WTC11 (cell line): ENCODE results near the gene LGI4. TPM values are rescaled to one million over a fixed set of nuclear protein-coding genes. Genes with fewer than 3 reads are reported as not detected.

Experiments used
- ATAC-seq: fragments of 200-7000 bp; cut with Tn5 transposase; 2 replicates; pipeline ENCODE4 v1.10.0; 2021; ENCODE audit warnings: mild to moderate bottlenecking, moderate library complexity
- CTCF ChIA-PET: fragments of 300-600 bp; sonication (Branson Sonifier 250); formaldehyde crosslinking; loops from one replicate; lab custom pipeline; 2021; ENCODE audit warnings: antibody characterized with exemption; lab: Charles Lee
- POLR2A ChIA-PET: fragments of 350-600 bp; sonication (Branson Sonifier 250); formaldehyde crosslinking; loops from one replicate; lab custom pipeline; 2021; ENCODE audit warnings: antibody characterized with exemption; lab: Charles Lee
- DNase-seq: peaks from one replicate; pipeline ENCODE4 v3.0.0; 2021; ENCODE audit warnings: low spot score
- H3K27ac Mint-ChIP-seq: 2 replicates; pipeline ENCODE4 v1.8.0; 2021; ENCODE audit warnings: mixed read lengths
- H3K27me3 Mint-ChIP-seq: 2 replicates; pipeline ENCODE4 v1.8.0; 2021; ENCODE audit warnings: low read depth, mild to moderate bottlenecking, moderate library complexity, mixed read lengths
- H3K36me3 Mint-ChIP-seq: 2 replicates; pipeline ENCODE4 v1.8.0; 2021; ENCODE audit warnings: mixed read lengths
- H3K4me1 Mint-ChIP-seq: 2 replicates; pipeline ENCODE4 v1.8.0; 2022; ENCODE audit warnings: mixed read lengths
- H3K4me3 Mint-ChIP-seq: 2 replicates; pipeline ENCODE4 v1.8.0; 2021; ENCODE audit warnings: mild to moderate bottlenecking, moderate library complexity, mixed read lengths
- H3K9me3 Mint-ChIP-seq: 2 replicates; pipeline ENCODE4 v1.8.0; 2021; ENCODE audit warnings: mixed read lengths
- ATF6 ChIP-seq: sonication (generic); formaldehyde crosslinking; IDR thresholded peaks from 2 replicates; pipeline ENCODE4 v1.8.1; 2023; ENCODE audit warnings: mild to moderate bottlenecking, missing genetic modification reagents
- JUN ChIP-seq: sonication (generic); formaldehyde crosslinking; IDR thresholded peaks from 2 replicates; pipeline ENCODE4 v1.8.0; 2023; ENCODE audit warnings: mild to moderate bottlenecking, missing genetic modification reagents
- NFE2L1 ChIP-seq: sonication (generic); formaldehyde crosslinking; IDR thresholded peaks from 2 replicates; pipeline ENCODE4 v1.8.1; 2023; ENCODE audit warnings: missing genetic modification reagents
- NR3C1 ChIP-seq: sonication (generic); formaldehyde crosslinking; conservative IDR thresholded peaks from 2 replicates; pipeline ENCODE4 v1.8.1; 2023; ENCODE audit warnings: low read depth, mild to moderate bottlenecking, missing genetic modification reagents
- TEAD4 ChIP-seq: sonication (generic); formaldehyde crosslinking; IDR thresholded peaks from 2 replicates; pipeline ENCODE4 v1.8.0; 2022; ENCODE audit warnings: mild to moderate bottlenecking, missing genetic modification reagents
- ZNF232 ChIP-seq: sonication (generic); formaldehyde crosslinking; IDR thresholded peaks from 2 replicates; pipeline ENCODE4 v1.8.0; 2022; ENCODE audit warnings: mild to moderate bottlenecking, missing genetic modification reagents
- ZNF416 ChIP-seq: fragments of 250-450 bp; sonication (Bioruptor Pico); IDR thresholded peaks from 2 replicates; pipeline ENCODE4 v1.9.0; 2021; ENCODE audit warnings: mild to moderate bottlenecking, inconsistent platforms
- ZNF425 ChIP-seq: fragments of 250-450 bp; sonication (Bioruptor Pico); conservative IDR thresholded peaks from 2 replicates; pipeline ENCODE4 v1.9.0; 2021; ENCODE audit warnings: mild to moderate bottlenecking
- ZNF512 ChIP-seq: sonication (generic); formaldehyde crosslinking; IDR thresholded peaks from 2 replicates; pipeline ENCODE4 v1.8.1; 2022; ENCODE audit warnings: missing genetic modification reagents, borderline replicate concordance
- total RNA-seq: library from RNA; stranded (reverse); gene quantifications from 3 replicates; pipeline ENCODE4 v1.2.3, GENCODE V29; 2021
- TF ChIP-seq, protein P1 (sequence below): fragments of 250-450 bp; sonication (Bioruptor Pico); IDR thresholded peaks from 2 replicates; pipeline ENCODE4 v1.9.0; 2021; ENCODE audit warnings: mild to moderate bottlenecking
- TF ChIP-seq, protein P2 (sequence below): fragments of 250-450 bp; sonication (Bioruptor Pico); IDR thresholded peaks from 2 replicates; pipeline ENCODE4 v2.1.2; 2022; ENCODE audit warnings: mild to moderate bottlenecking, moderate library complexity
- TF ChIP-seq, protein P3 (sequence below): sonication (generic); formaldehyde crosslinking; IDR thresholded peaks from 2 replicates; pipeline ENCODE4 v1.8.0; 2022; ENCODE audit warnings: missing genetic modification reagents
- TF ChIP-seq, protein P4 (sequence below): fragments of 250-450 bp; sonication (Bioruptor Pico); IDR thresholded peaks from 2 replicates; pipeline ENCODE4 v1.9.0; 2021; ENCODE audit warnings: mild to moderate bottlenecking
- TF ChIP-seq, protein P5 (sequence below): sonication (generic); formaldehyde crosslinking; IDR thresholded peaks from 2 replicates; pipeline ENCODE4 v1.8.0; 2023; ENCODE audit warnings: missing genetic modification reagents, mild to moderate bottlenecking, borderline replicate concordance

Gene LGI4
- total RNA-seq, 1 experiment from 2014 or later: 14.2 TPM

DNA sequence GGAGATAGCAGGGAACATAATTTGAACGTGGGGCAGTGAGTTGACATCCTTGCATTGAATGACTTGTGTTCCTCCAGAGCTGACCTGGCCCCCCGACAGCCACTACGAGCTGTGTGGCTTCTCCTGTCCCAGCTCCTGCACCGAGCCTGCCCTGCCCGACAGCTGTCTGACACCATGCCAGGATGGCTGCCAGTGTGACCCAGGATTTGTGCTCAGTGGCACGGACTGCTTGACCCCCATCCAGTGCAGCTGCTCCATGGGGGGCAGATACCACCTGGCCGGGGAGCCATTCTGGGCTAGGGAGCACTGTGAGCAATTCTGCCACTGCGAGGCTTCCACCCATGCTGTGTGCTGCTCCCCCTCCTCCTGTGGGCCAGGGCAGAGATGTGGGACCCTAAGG is 48.4 kb downstream of the LGI4 start:
- no peak for ATAC-seq
- peaks cover 7% of the 10 kb centered on the region for H3K9me3 Mint-ChIP-seq
- H3K36me3 Mint-ChIP-seq: 0 out of 2 replicates have a peak, but pooled peaks cover 3% of the 10 kb centered on the region
- ChIA-PET CTCF (interaction anchor here (0.8 to 3.7 kb wide), 5 partner anchors 13 to 42 kb away, joined by 3 to 14 read pairs (median 9); no protein-coding TSS in a partner anchor), POLR2A (interaction anchor here (0.5 kb wide), 1 partner anchor 563 kb away, joined by 3 read pairs; no protein-coding TSS in a partner anchor)
- H3K4me1 Mint-ChIP-seq: peaks cover 16% of the 10 kb centered on the region
- DNase-seq: no peak
- no peak overlapping the region for H3K4me3 Mint-ChIP-seq
- TF ChIP-seq, protein P1, sequence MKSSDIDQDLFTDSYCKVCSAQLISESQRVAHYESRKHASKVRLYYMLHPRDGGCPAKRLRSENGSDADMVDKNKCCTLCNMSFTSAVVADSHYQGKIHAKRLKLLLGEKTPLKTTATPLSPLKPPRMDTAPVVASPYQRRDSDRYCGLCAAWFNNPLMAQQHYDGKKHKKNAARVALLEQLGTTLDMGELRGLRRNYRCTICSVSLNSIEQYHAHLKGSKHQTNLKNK (CRISPR knock-in tag): no peak
- TF ChIP-seq, protein P2, sequence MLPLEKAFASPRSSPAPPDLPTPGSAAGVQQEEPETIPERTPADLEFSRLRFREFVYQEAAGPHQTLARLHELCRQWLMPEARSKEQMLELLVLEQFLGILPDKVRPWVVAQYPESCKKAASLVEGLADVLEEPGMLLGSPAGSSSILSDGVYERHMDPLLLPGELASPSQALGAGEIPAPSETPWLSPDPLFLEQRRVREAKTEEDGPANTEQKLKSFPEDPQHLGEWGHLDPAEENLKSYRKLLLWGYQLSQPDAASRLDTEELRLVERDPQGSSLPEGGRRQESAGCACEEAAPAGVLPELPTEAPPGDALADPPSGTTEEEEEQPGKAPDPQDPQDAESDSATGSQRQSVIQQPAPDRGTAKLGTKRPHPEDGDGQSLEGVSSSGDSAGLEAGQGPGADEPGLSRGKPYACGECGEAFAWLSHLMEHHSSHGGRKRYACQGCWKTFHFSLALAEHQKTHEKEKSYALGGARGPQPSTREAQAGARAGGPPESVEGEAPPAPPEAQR (CRISPR knock-in tag): no peak
- TF ChIP-seq ZNF232 (no peak), ZNF425 (CRISPR knock-in tag) (no peak), JUN (CRISPR knock-in tag) (no peak), ATF6 (CRISPR knock-in tag) (no peak), ZNF416 (CRISPR knock-in tag) (no peak), ZNF512 (CRISPR knock-in tag) (no peak), NFE2L1 (CRISPR knock-in tag) (no peak), TEAD4 (CRISPR knock-in tag) (no peak), NR3C1 (CRISPR knock-in tag) (no peak)
- TF ChIP-seq, protein P3, sequence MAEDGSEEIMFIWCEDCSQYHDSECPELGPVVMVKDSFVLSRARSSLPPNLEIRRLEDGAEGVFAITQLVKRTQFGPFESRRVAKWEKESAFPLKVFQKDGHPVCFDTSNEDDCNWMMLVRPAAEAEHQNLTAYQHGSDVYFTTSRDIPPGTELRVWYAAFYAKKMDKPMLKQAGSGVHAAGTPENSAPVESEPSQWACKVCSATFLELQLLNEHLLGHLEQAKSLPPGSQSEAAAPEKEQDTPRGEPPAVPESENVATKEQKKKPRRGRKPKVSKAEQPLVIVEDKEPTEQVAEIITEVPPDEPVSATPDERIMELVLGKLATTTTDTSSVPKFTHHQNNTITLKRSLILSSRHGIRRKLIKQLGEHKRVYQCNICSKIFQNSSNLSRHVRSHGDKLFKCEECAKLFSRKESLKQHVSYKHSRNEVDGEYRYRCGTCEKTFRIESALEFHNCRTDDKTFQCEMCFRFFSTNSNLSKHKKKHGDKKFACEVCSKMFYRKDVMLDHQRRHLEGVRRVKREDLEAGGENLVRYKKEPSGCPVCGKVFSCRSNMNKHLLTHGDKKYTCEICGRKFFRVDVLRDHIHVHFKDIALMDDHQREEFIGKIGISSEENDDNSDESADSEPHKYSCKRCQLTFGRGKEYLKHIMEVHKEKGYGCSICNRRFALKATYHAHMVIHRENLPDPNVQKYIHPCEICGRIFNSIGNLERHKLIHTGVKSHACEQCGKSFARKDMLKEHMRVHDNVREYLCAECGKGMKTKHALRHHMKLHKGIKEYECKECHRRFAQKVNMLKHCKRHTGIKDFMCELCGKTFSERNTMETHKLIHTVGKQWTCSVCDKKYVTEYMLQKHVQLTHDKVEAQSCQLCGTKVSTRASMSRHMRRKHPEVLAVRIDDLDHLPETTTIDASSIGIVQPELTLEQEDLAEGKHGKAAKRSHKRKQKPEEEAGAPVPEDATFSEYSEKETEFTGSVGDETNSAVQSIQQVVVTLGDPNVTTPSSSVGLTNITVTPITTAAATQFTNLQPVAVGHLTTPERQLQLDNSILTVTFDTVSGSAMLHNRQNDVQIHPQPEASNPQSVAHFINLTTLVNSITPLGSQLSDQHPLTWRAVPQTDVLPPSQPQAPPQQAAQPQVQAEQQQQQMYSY (CRISPR knock-in tag): no peak
- TF ChIP-seq, protein P4, sequence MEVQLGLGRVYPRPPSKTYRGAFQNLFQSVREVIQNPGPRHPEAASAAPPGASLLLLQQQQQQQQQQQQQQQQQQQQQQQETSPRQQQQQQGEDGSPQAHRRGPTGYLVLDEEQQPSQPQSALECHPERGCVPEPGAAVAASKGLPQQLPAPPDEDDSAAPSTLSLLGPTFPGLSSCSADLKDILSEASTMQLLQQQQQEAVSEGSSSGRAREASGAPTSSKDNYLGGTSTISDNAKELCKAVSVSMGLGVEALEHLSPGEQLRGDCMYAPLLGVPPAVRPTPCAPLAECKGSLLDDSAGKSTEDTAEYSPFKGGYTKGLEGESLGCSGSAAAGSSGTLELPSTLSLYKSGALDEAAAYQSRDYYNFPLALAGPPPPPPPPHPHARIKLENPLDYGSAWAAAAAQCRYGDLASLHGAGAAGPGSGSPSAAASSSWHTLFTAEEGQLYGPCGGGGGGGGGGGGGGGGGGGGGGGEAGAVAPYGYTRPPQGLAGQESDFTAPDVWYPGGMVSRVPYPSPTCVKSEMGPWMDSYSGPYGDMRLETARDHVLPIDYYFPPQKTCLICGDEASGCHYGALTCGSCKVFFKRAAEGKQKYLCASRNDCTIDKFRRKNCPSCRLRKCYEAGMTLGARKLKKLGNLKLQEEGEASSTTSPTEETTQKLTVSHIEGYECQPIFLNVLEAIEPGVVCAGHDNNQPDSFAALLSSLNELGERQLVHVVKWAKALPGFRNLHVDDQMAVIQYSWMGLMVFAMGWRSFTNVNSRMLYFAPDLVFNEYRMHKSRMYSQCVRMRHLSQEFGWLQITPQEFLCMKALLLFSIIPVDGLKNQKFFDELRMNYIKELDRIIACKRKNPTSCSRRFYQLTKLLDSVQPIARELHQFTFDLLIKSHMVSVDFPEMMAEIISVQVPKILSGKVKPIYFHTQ: no peak
- TF ChIP-seq, protein P5, sequence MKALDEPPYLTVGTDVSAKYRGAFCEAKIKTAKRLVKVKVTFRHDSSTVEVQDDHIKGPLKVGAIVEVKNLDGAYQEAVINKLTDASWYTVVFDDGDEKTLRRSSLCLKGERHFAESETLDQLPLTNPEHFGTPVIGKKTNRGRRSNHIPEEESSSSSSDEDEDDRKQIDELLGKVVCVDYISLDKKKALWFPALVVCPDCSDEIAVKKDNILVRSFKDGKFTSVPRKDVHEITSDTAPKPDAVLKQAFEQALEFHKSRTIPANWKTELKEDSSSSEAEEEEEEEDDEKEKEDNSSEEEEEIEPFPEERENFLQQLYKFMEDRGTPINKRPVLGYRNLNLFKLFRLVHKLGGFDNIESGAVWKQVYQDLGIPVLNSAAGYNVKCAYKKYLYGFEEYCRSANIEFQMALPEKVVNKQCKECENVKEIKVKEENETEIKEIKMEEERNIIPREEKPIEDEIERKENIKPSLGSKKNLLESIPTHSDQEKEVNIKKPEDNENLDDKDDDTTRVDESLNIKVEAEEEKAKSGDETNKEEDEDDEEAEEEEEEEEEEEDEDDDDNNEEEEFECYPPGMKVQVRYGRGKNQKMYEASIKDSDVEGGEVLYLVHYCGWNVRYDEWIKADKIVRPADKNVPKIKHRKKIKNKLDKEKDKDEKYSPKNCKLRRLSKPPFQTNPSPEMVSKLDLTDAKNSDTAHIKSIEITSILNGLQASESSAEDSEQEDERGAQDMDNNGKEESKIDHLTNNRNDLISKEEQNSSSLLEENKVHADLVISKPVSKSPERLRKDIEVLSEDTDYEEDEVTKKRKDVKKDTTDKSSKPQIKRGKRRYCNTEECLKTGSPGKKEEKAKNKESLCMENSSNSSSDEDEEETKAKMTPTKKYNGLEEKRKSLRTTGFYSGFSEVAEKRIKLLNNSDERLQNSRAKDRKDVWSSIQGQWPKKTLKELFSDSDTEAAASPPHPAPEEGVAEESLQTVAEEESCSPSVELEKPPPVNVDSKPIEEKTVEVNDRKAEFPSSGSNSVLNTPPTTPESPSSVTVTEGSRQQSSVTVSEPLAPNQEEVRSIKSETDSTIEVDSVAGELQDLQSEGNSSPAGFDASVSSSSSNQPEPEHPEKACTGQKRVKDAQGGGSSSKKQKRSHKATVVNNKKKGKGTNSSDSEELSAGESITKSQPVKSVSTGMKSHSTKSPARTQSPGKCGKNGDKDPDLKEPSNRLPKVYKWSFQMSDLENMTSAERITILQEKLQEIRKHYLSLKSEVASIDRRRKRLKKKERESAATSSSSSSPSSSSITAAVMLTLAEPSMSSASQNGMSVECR: no peak
- H3K27ac Mint-ChIP-seq: no peak overlapping the region
- H3K27me3 Mint-ChIP-seq: peaks cover 5% of the 10 kb centered on the region
